ENCODE results near the gene MBP. TPM values are rescaled to one million over a fixed set of nuclear protein-coding genes. Genes with fewer than 3 reads are reported as not detected.

MBP gene
- total and polyA plus RNA-seq, 8 donors, result 6.3 to 33.5 (median 20.7) TPM

GRCh38 chr18:77008576-77009315 is 123.8 kb downstream of the MBP start:
- H3K4me1 ChIP-seq, result no peaks in the 10 kb centered on the region
- FAIRE-seq, result no peak
- TF ChIP-seq CTCF (IDR thresholded peaks at IDR 0.05), result no peak
- no peaks in the 10 kb centered on the region for H3K36me3 ChIP-seq
- intact Hi-C loops (cut with DNase I), result loop anchor here in 2 of 3 donors (10.0 kb wide), 2 partner anchors 206 to 646 kb away; no protein-coding TSS in a partner anchor
- DNase-seq, result peak in 2 of 6 donors; percentile 38 to 53
- H3K27ac ChIP-seq, result no peak overlapping the region
- H3K4me3 ChIP-seq, result no peak overlapping the region
- 89 to 92% methylated on average over 23 of the region's 23 CpGs for WGBS, 2 donors
- H3K27me3 ChIP-seq, result no peaks in the 10 kb centered on the region
- no peaks in the 10 kb centered on the region for H3K9me3 ChIP-seq
- ATAC-seq, result no peak

- H3K4me3 ChIP-seq, result no peak overlapping the region
- WGBS, 2 donors, result 93 to 94% methylated on average over 13 of the region's 13 CpGs
- H3K27ac ChIP-seq, result no peak overlapping the region
- ATAC-seq (no peak), DNase-seq (no peak), FAIRE-seq (no peak)
- TF ChIP-seq CTCF (IDR thresholded peaks at IDR 0.05), result no peak
- H3K9me3 ChIP-seq, result no peaks in the 10 kb centered on the region
- no peaks in the 10 kb centered on the region for H3K36me3 ChIP-seq
- no peaks in the 10 kb centered on the region for H3K4me1 ChIP-seq
- intact Hi-C loops (cut with DNase I), result loop anchor here in 2 of 3 donors (10.0 kb wide), 2 partner anchors 207 to 647 kb away; no protein-coding TSS in a partner anchor
- H3K27me3 ChIP-seq, result no peaks in the 10 kb centered on the region
These were observed 124.6 kb downstream of the MBP start for GRCh38 chr18:77008006-77008405.

- intact Hi-C loops (cut with DNase I), result loop anchor here in 2 of 3 donors (10.0 kb wide), 2 partner anchors 208 to 648 kb away; no protein-coding TSS in a partner anchor
- ATAC-seq (no peak), DNase-seq (peak in 2 of 6 donors; percentile 48 to 58), FAIRE-seq (no peak)
- Histone ChIP-seq H3K27me3 (no peaks in the 10 kb centered on the region), H3K36me3 (no peaks in the 10 kb centered on the region), H3K9me3 (no peaks in the 10 kb centered on the region), H3K4me1 (no peaks in the 10 kb centered on the region), H3K4me3 (no peak overlapping the region), H3K27ac (no peak overlapping the region)
- TF ChIP-seq CTCF (IDR thresholded peaks at IDR 0.05), result no peak
- 84 to 86% methylated on average over 12 of the region's 12 CpGs for WGBS, 2 donors
These were observed 125.3 kb downstream of the MBP start for GRCh38 chr18:77007251-77007650.

GRCh38 chr18:77006305-77007175 is 126.0 kb downstream of the MBP start:
- Histone ChIP-seq H3K27me3 (no peaks in the 10 kb centered on the region), H3K4me1 (no peaks in the 10 kb centered on the region), H3K4me3 (no peak overlapping the region), H3K36me3 (no peaks in the 10 kb centered on the region), H3K9me3 (no peaks in the 10 kb centered on the region), H3K27ac (peak overlapping the region in 1 of 4 donors; percentile 39)
- ATAC-seq (peak in 3 of 4 donors; percentile 37 to 76 (median 61)), FAIRE-seq (no peak), DNase-seq (peak in 2 of 6 donors; percentile 51 to 68)
- 86 to 87% methylated on average over 25 to 29 of the region's 29 CpGs for WGBS, 2 donors
- intact Hi-C loops (cut with DNase I), result loop anchor here in 2 of 3 donors (10.0 kb wide), 2 partner anchors 208 to 648 kb away; no protein-coding TSS in a partner anchor
- TF ChIP-seq CTCF (IDR thresholded peaks at IDR 0.05), result no peak
